ENCODE results near the gene EIF3C.
"Not testable (repeated sequence)": the region's sequence is repeated elsewhere in the genome, so short reads cannot be mapped to it uniquely, and the experiment has no call there.

DNA sequence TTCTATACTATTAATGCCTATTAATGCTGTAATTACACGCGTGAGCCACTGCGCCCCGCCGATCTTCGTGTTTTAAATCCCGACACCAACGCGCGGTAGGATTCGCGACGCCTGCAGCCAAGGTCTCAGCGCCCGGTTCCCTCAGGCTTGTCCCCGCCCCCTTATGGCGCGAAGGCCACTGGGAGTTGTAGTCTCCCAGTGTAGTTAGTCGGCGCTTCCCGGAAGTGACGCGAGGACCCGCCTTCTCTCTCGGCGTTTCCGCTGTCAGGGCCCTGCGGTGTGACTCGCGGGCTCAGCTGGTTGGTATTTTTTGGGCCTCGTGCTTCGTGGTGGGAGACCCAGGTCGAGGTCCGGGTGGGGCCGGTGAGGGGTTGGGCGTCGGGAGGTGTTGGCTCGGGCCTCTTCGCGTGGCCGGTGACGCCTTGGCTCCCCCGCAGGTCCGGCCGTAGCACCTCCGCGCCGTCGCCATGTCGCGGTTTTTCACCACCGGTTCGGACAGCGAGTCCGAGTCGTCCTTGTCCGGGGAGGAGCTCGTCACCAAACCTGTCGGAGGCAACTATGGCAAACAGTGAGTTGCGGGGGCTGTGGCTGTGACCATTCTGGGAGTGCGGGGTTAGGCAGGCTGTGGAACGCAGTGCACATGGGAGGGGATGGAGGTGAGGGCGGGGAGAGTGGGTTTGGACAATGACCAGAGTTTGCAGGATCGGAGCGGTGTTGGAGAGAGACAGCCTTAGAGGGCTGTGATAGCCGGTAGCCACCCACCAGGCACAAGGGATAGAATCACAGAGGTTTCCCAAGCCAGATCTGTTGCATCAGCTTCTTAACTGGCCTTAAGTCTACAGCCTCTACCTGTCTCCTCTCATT is at the start of gene EIF3C:
- TF ChIP-seq, protein P1, sequence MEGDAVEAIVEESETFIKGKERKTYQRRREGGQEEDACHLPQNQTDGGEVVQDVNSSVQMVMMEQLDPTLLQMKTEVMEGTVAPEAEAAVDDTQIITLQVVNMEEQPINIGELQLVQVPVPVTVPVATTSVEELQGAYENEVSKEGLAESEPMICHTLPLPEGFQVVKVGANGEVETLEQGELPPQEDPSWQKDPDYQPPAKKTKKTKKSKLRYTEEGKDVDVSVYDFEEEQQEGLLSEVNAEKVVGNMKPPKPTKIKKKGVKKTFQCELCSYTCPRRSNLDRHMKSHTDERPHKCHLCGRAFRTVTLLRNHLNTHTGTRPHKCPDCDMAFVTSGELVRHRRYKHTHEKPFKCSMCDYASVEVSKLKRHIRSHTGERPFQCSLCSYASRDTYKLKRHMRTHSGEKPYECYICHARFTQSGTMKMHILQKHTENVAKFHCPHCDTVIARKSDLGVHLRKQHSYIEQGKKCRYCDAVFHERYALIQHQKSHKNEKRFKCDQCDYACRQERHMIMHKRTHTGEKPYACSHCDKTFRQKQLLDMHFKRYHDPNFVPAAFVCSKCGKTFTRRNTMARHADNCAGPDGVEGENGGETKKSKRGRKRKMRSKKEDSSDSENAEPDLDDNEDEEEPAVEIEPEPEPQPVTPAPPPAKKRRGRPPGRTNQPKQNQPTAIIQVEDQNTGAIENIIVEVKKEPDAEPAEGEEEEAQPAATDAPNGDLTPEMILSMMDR (IDR thresholded peaks at IDR 0.05), result not testable (repeated sequence)
- not testable (repeated sequence) for TF ChIP-seq POLR2A (IDR thresholded peaks at IDR 0.05)
